IMR-90 (cell line): ENCODE results near the gene CYP21A2.
"Not testable (repeated sequence)": the region's sequence is repeated elsewhere in the genome, so short reads cannot be mapped to it uniquely, and the experiment has no call there.

ENCODE experiments used
- CEBPB ChIP-seq: IDR thresholded peaks from 2 replicates; pipeline ENCODE4 v1.6.1; 2012; ENCODE audit warnings: low read depth, low read length, improper control_type of control experiment
- CTCF ChIP-seq: conservative IDR thresholded peaks from 2 replicates; pipeline ENCODE4 v1.5.1; 2012; ENCODE audit warnings: mild to moderate bottlenecking, low read depth, low read length, improper control_type of control experiment
- FOS ChIP-seq: fragments of 150-350 bp; IDR thresholded peaks from 2 replicates; pipeline ENCODE4 v1.6.1; 2016; ENCODE audit warnings: low read depth, low read length
- MAFK ChIP-seq: IDR thresholded peaks from 2 replicates; pipeline ENCODE4 v1.6.1; 2012; ENCODE audit warnings: low read depth, low read length, improper control_type of control experiment
- MXI1 ChIP-seq: IDR thresholded peaks from 2 replicates; pipeline ENCODE4 v1.6.1; 2012; ENCODE audit warnings: low read depth, mild to moderate bottlenecking, low read length, moderate library complexity, borderline replicate concordance
- POLR2A ChIP-seq: IDR thresholded peaks from 2 replicates; pipeline ENCODE4 v1.6.1; 2012; ENCODE audit warnings: mild to moderate bottlenecking, low read depth, low read length
- RFX5 ChIP-seq: IDR thresholded peaks from 2 replicates; pipeline ENCODE4 v1.8.0; 2012; ENCODE audit warnings: low read depth, mild to moderate bottlenecking, low read length, moderate library complexity
- SMC3 ChIP-seq: fragments of 150-350 bp; IDR thresholded peaks from 2 replicates; pipeline ENCODE4 v1.6.1; 2016; ENCODE audit warnings: low read depth, mild to moderate bottlenecking, antibody characterized with exemption, low read length, moderate library complexity

GRCh38 chr6:32022100-32022499 lies 16.1 kb upstream of the CYP21A2 start:
- not testable (repeated sequence) for TF ChIP-seq CEBPB, CTCF, FOS, POLR2A, MXI1, RFX5, MAFK, SMC3
